ENCODE measurements around the gene NFKBIE. TPM values are rescaled to one million over a fixed set of nuclear protein-coding genes. Genes with fewer than 3 reads are reported as not detected.

Gene NFKBIE
- total RNA-seq, 6 experiments from 2014 or later = 4.2 to 6.7 (median 5.8) TPM

GRCh38 chr6:44222486-44223318, 42.6 kb downstream of the NFKBIE start:
- peak overlapping the region; percentile 86 for H3K4me3 Mint-ChIP-seq
- H3K9me3 Mint-ChIP-seq = no peaks in the 10 kb centered on the region
- H3K27ac Mint-ChIP-seq = peak overlapping the region; percentile 40; the same call in 1 of the 2 replicates
- H3K27me3 Mint-ChIP-seq (ENCODE audit: insufficient read depth) = no peaks in the 10 kb centered on the region; the same call in 1 of the 2 replicates
- no peak for TF ChIP-seq CTCF (IDR thresholded peaks at IDR 0.05)
- peaks cover 44% of the 10 kb centered on the region for H3K4me1 Mint-ChIP-seq (ENCODE audit: low read depth)
- H3K36me3 Mint-ChIP-seq (ENCODE audit: low read depth) = no peaks in the 10 kb centered on the region
- no peak for DNase-seq

GRCh38 chr6:44221961-44222335, 43.4 kb downstream of the NFKBIE start:
- Mint-ChIP-seq H3K36me3 (ENCODE audit: low read depth) (no peaks in the 10 kb centered on the region), H3K4me3 (no peak overlapping the region; the same call in 1 of the 2 replicates), H3K4me1 (ENCODE audit: low read depth) (peaks cover 40% of the 10 kb centered on the region), H3K9me3 (no peaks in the 10 kb centered on the region), H3K27me3 (ENCODE audit: insufficient read depth) (peaks cover 2% of the 10 kb centered on the region; the same call in 1 of the 2 replicates), H3K27ac (peak overlapping the region; percentile 64)
- no peak for DNase-seq
- TF ChIP-seq CTCF (IDR thresholded peaks at IDR 0.05) = no peak

- no peaks in the 10 kb centered on the region for H3K36me3 Mint-ChIP-seq (ENCODE audit: low read depth)
- peak overlapping the region; percentile 18; the same call in 1 of the 2 replicates for H3K4me3 Mint-ChIP-seq
- peak; percentile 88 for TF ChIP-seq CTCF (IDR thresholded peaks at IDR 0.05)
- no peaks in the 10 kb centered on the region for H3K9me3 Mint-ChIP-seq
- H3K4me1 Mint-ChIP-seq (ENCODE audit: low read depth) = peaks cover 40% of the 10 kb centered on the region
- H3K27ac Mint-ChIP-seq = peak overlapping the region; percentile 76
- peak; percentile 75 for DNase-seq
- H3K27me3 Mint-ChIP-seq (ENCODE audit: insufficient read depth) = peaks cover 2% of the 10 kb centered on the region; the same call in 1 of the 2 replicates
Measured at GRCh38 chr6:44221291-44221960, 43.9 kb downstream of the NFKBIE start.

- Mint-ChIP-seq H3K27ac (peak overlapping the region; percentile 76), H3K4me3 (peak overlapping the region; percentile 18; the same call in 1 of the 2 replicates), H3K36me3 (ENCODE audit: low read depth) (no peaks in the 10 kb centered on the region), H3K27me3 (ENCODE audit: insufficient read depth) (peaks cover 2% of the 10 kb centered on the region; the same call in 1 of the 2 replicates), H3K9me3 (no peaks in the 10 kb centered on the region), H3K4me1 (ENCODE audit: low read depth) (peaks cover 40% of the 10 kb centered on the region)
- DNase-seq = no peak
- TF ChIP-seq CTCF (IDR thresholded peaks at IDR 0.05) = no peak
Measured at GRCh38 chr6:44220913-44221290, 44.4 kb downstream of the NFKBIE start.

GRCh38 chr6:44219815-44220784, 45.3 kb downstream of the NFKBIE start:
- no peak for DNase-seq
- no peaks in the 10 kb centered on the region for H3K36me3 Mint-ChIP-seq (ENCODE audit: low read depth)
- H3K9me3 Mint-ChIP-seq = no peaks in the 10 kb centered on the region
- H3K27ac Mint-ChIP-seq = no peak overlapping the region
- TF ChIP-seq CTCF (IDR thresholded peaks at IDR 0.05) = no peak
- H3K27me3 Mint-ChIP-seq (ENCODE audit: insufficient read depth) = peaks cover 2% of the 10 kb centered on the region; the same call in 1 of the 2 replicates
- peak overlapping the region; percentile 80; the same call in 1 of the 2 replicates for H3K4me3 Mint-ChIP-seq
- H3K4me1 Mint-ChIP-seq (ENCODE audit: low read depth) = peaks cover 40% of the 10 kb centered on the region

Data from HFFc6 (cell line).